Measurements from ENCODE around the gene ROBO1.

- TF ChIP-seq MAX (IDR thresholded peaks at IDR 0.05) (no peak), JUND (IDR thresholded peaks at IDR 0.05) (no peak), CTCF (IDR thresholded peaks at IDR 0.05; ENCODE audit: low read depth, low read length, missing input control) (no peak), RAD21 (IDR thresholded peaks at IDR 0.05) (no peak), REST (IDR thresholded peaks at IDR 0.05) (no peak), FOXA1 (IDR thresholded peaks at IDR 0.05) (no peak), EGR1 (IDR thresholded peaks at IDR 0.05; ENCODE audit: low read depth in 2 of 2) (no peak), ZBTB33 (IDR thresholded peaks at IDR 0.05) (no peak), TAF1 (conservative IDR thresholded peaks at IDR 0.05) (no peak)
Observed at GRCh38 chr3:79012946-79013362, 754.8 kb downstream of the ROBO1 start.
